HepG2 (cell line): ENCODE measurements around the gene DPM1. TPM values are rescaled to one million over a fixed set of nuclear protein-coding genes. Genes with fewer than 3 reads are reported as not detected.
A peak's percentile ranks its signal among the peaks of the same experiment; 100 is the strongest.

Source experiments
- AHDC1 ChIP-seq: sonication (generic); formaldehyde crosslinking; IDR thresholded peaks from 2 replicates; pipeline ENCODE4 v1.5.1; 2020; ENCODE audit warnings: mild to moderate bottlenecking, missing genetic modification reagents, borderline replicate concordance
- AHR ChIP-seq: IDR thresholded peaks from 2 replicates; pipeline ENCODE4 v1.6.1; 2018; ENCODE audit warnings: missing genetic modification reagents, missing compliant biosample characterization
- ARID2 ChIP-seq: sonication (generic); formaldehyde crosslinking; IDR thresholded peaks from 2 replicates; pipeline ENCODE4 v1.8.1; 2022; ENCODE audit warnings: mild to moderate bottlenecking, missing genetic modification reagents, borderline replicate concordance
- BRD4 ChIP-seq: sonication (generic); formaldehyde crosslinking; IDR thresholded peaks from 2 replicates; pipeline ENCODE4 v1.4.0; 2020; ENCODE audit warnings: missing genetic modification reagents
- ERF ChIP-seq: IDR thresholded peaks from 2 replicates; pipeline ENCODE4 v1.6.1; 2018; ENCODE audit warnings: missing biosample characterization, missing genetic modification reagents
- HDAC6 ChIP-seq: fragments of 200-600 bp; sonication (generic); IDR thresholded peaks from 2 replicates; pipeline ENCODE4 v1.7.0; 2017; ENCODE audit warnings: mild to moderate bottlenecking, antibody characterized with exemption, low read length, low read depth
- HNF4A ChIP-seq: sonication (generic); formaldehyde crosslinking; IDR thresholded peaks from 2 replicates; pipeline ENCODE4 v1.4.0; 2020; ENCODE audit warnings: missing genetic modification reagents
- MTF2 ChIP-seq: sonication (generic); formaldehyde crosslinking; IDR thresholded peaks from 2 replicates; pipeline ENCODE4 v1.5.0; 2020; ENCODE audit warnings: missing genetic modification reagents, borderline replicate concordance
- NBN ChIP-seq: fragments of 450-650 bp; conservative IDR thresholded peaks from 2 replicates; pipeline ENCODE4 v1.6.1; 2017
- SMAD3 ChIP-seq: sonication (generic); formaldehyde crosslinking; IDR thresholded peaks from 2 replicates; pipeline ENCODE4 v1.4.0; 2020; ENCODE audit warnings: missing genetic modification reagents
- SP4 ChIP-seq: sonication (generic); formaldehyde crosslinking; IDR thresholded peaks from 2 replicates; pipeline ENCODE4 v1.8.1; 2023; ENCODE audit warnings: mild to moderate bottlenecking, missing genetic modification reagents
- TBL1XR1 ChIP-seq: fragments of 150-350 bp; IDR thresholded peaks from 2 replicates; pipeline ENCODE4 v1.6.1; 2014; ENCODE audit warnings: borderline replicate concordance, low read length; ENCODE audit not compliant: partially characterized antibody
- ZFP41 ChIP-seq: sonication (generic); formaldehyde crosslinking; IDR thresholded peaks from 2 replicates; pipeline ENCODE4 v1.4.0; 2020; ENCODE audit warnings: mild to moderate bottlenecking, missing genetic modification reagents, borderline replicate concordance
- ZNF264 ChIP-seq: sonication (generic); formaldehyde crosslinking; IDR thresholded peaks from 2 replicates; pipeline ENCODE4 v1.4.0; 2020; ENCODE audit warnings: missing genetic modification reagents
- ZNF337 ChIP-seq: sonication (generic); formaldehyde crosslinking; IDR thresholded peaks from 2 replicates; pipeline ENCODE4 v1.5.1; 2020; ENCODE audit warnings: missing genetic modification reagents, low read depth, mild to moderate bottlenecking, borderline replicate concordance
- ZNF33B ChIP-seq: sonication (generic); formaldehyde crosslinking; IDR thresholded peaks from 2 replicates; pipeline ENCODE4 v1.5.1; 2020; ENCODE audit warnings: mild to moderate bottlenecking, missing genetic modification reagents
- ZNF432 ChIP-seq: sonication (generic); formaldehyde crosslinking; IDR thresholded peaks from 2 replicates; pipeline ENCODE4 v1.5.0; 2020; ENCODE audit warnings: missing genetic modification reagents, mild to moderate bottlenecking, borderline replicate concordance
- ZNF567 ChIP-seq: sonication (generic); formaldehyde crosslinking; IDR thresholded peaks from 2 replicates; pipeline ENCODE4 v1.8.1; 2023; ENCODE audit warnings: mild to moderate bottlenecking, missing genetic modification reagents, borderline replicate concordance
- ZNF790 ChIP-seq: sonication (generic); formaldehyde crosslinking; IDR thresholded peaks from 2 replicates; pipeline ENCODE4 v1.8.0; 2022; ENCODE audit warnings: missing genetic modification reagents, mild to moderate bottlenecking, borderline replicate concordance
- ZSCAN25 ChIP-seq: sonication (generic); formaldehyde crosslinking; IDR thresholded peaks from 2 replicates; pipeline ENCODE4 v1.8.0; 2022; ENCODE audit warnings: mild to moderate bottlenecking, missing genetic modification reagents
- polyA plus RNA-seq, 8 experiments: library from polyadenylated mRNA; depleted of rRNA in 3 of 8; stranded (reverse) in 7 of 8; unstranded in 1 of 8; fragments of >200 nt; fragmentation: Illumina TruSeq in 4 of 8; extraction: Trizol in 4 of 8; gene quantifications; 2 replicates each; pipeline versions ENCODE4 v1.2.1 to v1.2.3, GENCODE V29; 2011 to 2016; ENCODE audit warnings: low read depth in 4 of 8, missing spikeins in 1 of 8, mixed read lengths in 1 of 8; ENCODE audit not compliant: insufficient read depth in 1 of 8
- total RNA-seq, 5 experiments: library from RNA; depleted of rRNA; stranded (reverse); fragments of >200 nt; fragmentation: Illumina TruSeq; extraction: Trizol; gene quantifications; 2 replicates each; pipeline ENCODE4 v1.2.3, GENCODE V29; 2016; ENCODE audit warnings: low read depth in 1 of 5
- TF ChIP-seq, protein P1 (sequence below): IDR thresholded peaks from 2 replicates; pipeline ENCODE4 v1.6.1; 2016; ENCODE audit warnings: low read depth
- TF ChIP-seq, protein P2 (sequence below): sonication (generic); formaldehyde crosslinking; IDR thresholded peaks from 2 replicates; pipeline ENCODE4 v1.8.0; 2022; ENCODE audit warnings: low read depth, missing genetic modification reagents

The DPM1 gene
- total and polyA plus RNA-seq, 2 of the 13 experiments (the other 11 are each of a cell fraction or from before 2014, with no cell fraction given) = 83.2 to 161 TPM

DNA sequence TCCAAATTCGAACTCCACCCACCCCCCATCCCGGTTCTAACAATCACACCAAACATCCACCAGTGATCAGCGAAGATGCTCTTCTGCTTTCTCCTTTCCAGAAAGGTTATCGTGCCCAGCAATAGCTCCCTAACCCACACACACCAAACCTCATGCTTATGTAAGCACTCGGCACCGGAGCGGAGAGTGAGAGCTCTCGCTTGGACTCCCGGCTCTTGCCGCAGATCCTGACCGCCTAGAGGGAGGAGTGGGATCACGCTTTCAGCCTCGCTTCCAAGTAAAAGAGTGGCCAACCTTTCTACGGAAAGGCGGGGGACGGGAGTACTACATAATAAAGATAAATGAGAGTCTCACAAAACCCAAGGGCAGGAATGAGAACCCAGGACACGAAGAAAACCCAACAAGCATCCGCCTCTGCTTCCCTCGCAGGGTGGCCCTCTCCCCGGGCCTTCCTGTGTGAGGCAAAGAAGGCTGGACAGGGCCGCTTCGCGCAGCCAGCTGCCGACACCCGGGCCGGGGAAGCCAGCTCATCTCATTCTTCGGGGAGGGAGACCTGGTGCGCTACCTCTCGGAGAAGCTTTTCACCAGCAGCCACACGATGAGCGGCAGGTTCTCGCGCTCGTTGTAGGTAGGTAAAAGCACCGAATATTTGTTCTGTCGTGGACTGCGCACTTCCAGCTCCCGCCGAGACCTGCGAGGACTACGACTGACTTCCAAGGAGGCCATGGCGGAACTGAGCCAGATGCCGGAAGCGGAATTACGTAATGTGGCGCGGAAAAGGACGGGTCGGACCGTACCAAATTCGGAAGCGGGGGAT, at the start of gene DPM1 (continued):
- TF ChIP-seq, protein P1, sequence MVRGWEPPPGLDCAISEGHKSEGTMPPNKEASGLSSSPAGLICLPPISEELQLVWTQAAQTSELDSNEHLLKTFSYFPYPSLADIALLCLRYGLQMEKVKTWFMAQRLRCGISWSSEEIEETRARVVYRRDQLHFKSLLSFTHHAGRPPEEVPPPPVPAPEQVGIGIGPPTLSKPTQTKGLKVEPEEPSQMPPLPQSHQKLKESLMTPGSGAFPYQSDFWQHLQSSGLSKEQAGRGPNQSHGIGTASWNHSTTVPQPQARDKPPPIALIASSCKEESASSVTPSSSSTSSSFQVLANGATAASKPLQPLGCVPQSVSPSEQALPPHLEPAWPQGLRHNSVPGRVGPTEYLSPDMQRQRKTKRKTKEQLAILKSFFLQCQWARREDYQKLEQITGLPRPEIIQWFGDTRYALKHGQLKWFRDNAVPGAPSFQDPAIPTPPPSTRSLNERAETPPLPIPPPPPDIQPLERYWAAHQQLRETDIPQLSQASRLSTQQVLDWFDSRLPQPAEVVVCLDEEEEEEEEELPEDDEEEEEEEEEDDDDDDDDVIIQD = 0 out of 2 replicates have a peak, but pooled peaks have one; percentile 5
- TF ChIP-seq TBL1XR1 (peak; percentile 78), SMAD3 (CRISPR knock-in tag) (peak; percentile 24), NBN (no peak), ARID2 (CRISPR knock-in tag) (no peak; the same call in 1 of the 2 replicates), ZNF432 (CRISPR knock-in tag) (no peak; the same call in 1 of the 2 replicates), SP4 (peak; percentile 75), ZSCAN25 (CRISPR knock-in tag) (no peak; the same call in 1 of the 2 replicates), AHDC1 (CRISPR knock-in tag) (no peak), HDAC6 (no peak), ZNF337 (CRISPR knock-in tag) (peak; percentile 66; the same call in 1 of the 2 replicates), ZNF33B (CRISPR knock-in tag) (peak; percentile 66; the same call in 1 of the 2 replicates), HNF4A (peak; percentile 30; the same call in 1 of the 2 replicates), ZFP41 (CRISPR knock-in tag) (no peak), ERF (CRISPR knock-in tag) (peak; percentile 90), ZNF264 (CRISPR knock-in tag) (no peak), MTF2 (no peak), AHR (CRISPR knock-in tag) (peak; percentile 83; the same call in 1 of the 2 replicates), BRD4 (peak; percentile 79), ZNF567 (CRISPR knock-in tag) (peak; percentile 38; the same call in 1 of the 2 replicates), ZNF790 (CRISPR knock-in tag) (no peak)
- TF ChIP-seq, protein P2, sequence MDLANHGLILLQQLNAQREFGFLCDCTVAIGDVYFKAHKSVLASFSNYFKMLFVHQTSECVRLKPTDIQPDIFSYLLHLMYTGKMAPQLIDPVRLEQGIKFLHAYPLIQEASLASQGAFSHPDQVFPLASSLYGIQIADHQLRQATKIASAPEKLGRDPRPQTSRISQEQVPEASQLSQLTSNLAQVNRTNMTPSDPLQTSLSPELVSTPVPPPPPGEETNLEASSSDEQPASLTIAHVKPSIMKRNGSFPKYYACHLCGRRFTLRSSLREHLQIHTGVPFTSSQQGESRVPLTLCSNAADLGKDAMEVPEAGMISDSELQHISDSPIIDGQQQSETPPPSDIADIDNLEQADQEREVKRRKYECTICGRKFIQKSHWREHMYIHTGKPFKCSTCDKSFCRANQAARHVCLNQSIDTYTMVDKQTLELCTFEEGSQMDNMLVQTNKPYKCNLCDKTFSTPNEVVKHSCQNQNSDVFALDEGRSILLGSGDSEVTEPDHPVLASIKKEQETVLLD (CRISPR knock-in tag) = no peak
